Upper lobe of left lung (tissue), 6 donors: ENCODE data around the gene ZNF438. TPM values are rescaled to one million over a fixed set of nuclear protein-coding genes. Genes with fewer than 3 reads are reported as not detected.
A peak's percentile ranks its signal among the peaks of the same experiment; 100 is the strongest.

ENCODE experiments used
- ATAC-seq, 2 donors: fragments of 200-7000 bp; cut with Tn5 transposase; one replicate each; pipeline ENCODE4 v1.9.1; 2022; ENCODE audit warnings: mild to moderate bottlenecking in 2 of 2, moderate library complexity in 2 of 2; ENCODE audit not compliant: low FRiP score in 2 of 2
- DNase-seq, 2 donors: peaks; one replicate each; pipeline ENCODE4 v3.0.0-alpha.2; 2019 to 2020
- H3K27ac ChIP-seq, 4 donors: fragments of 200-600 bp; sonication (generic); one replicate each; pipeline ENCODE4 v1.5.1; 2016 to 2019
- H3K27me3 ChIP-seq, 4 donors: fragments of 200-600 bp; sonication (generic); one replicate each; pipeline ENCODE4 v1.5.1; 2017 to 2019
- H3K36me3 ChIP-seq, 4 donors: fragments of 200-600 bp; sonication (generic); one replicate each; pipeline ENCODE4 v1.5.1; 2016 to 2019
- H3K4me1 ChIP-seq, 4 donors: fragments of 200-600 bp; sonication (generic); one replicate each; pipeline ENCODE4 v1.5.1; 2018 to 2019
- H3K4me3 ChIP-seq, 4 donors: fragments of 200-600 bp; sonication (generic); one replicate each; pipeline ENCODE4 v1.5.1; 2017 to 2019; ENCODE audit warnings: mild to moderate bottlenecking in 2 of 4, moderate library complexity in 1 of 4
- H3K9me3 ChIP-seq, 4 donors: fragments of 200-600 bp; sonication (generic); one replicate each; pipeline ENCODE4 v1.5.1; 2018 to 2019
- EP300 ChIP-seq, 4 donors: sonication (generic); formaldehyde crosslinking; IDR thresholded peaks; one replicate each; pipeline ENCODE4 v1.5.1; 2017; ENCODE audit warnings: antibody characterized with exemption in 4 of 4, control low read depth in 2 of 4
- POLR2A ChIP-seq, 4 donors: fragments of 450-650 bp; IDR thresholded peaks; one replicate each; pipeline ENCODE4 v1.5.1; 2016 to 2017; ENCODE audit warnings: antibody characterized with exemption in 4 of 4, mild to moderate bottlenecking in 2 of 4
- POLR2AphosphoS5 ChIP-seq, 2 donors: sonication (generic); formaldehyde crosslinking; IDR thresholded peaks; one replicate each; pipeline ENCODE4 v1.5.1; 2017; ENCODE audit warnings: antibody characterized with exemption in 2 of 2
- WGBS, 2 donors: methylation state at CpG; one replicate each; pipeline ENCODE4 v1.1.5; 2017 to 2018; 5-methylcytosine and 5-hydroxymethylcytosine counted together
- total RNA-seq, 6 donors: library from RNA; depleted of rRNA in 4 of 6; stranded (reverse); fragments of >200 nt in 4 of 6; gene quantifications; one replicate each; pipeline versions ENCODE4 v1.1.0 to v1.2.1, GENCODE V29; 2016 to 2021
- TF ChIP-seq, protein P1 (sequence below), 6 experiments: fragments of 450-650 bp in 4 of 6; fragments of 200-600 bp in 2 of 6; sonication (generic) in 2 of 6; IDR thresholded peaks; one replicate each; pipeline ENCODE4 v1.5.1; 2016 to 2019; ENCODE audit warnings: antibody characterized with exemption in 6 of 6
- donor health status: DM: no; HTN: no; CAD: no; lungs with moderate emphysema.
- donor health status: DM: no; HTN: yes; CAD: no; lungs with severe emphysema.

Gene ZNF438
- total RNA-seq, 6 donors from 2014 or later = 10.5 to 25.1 (median 13.7) TPM

DNA sequence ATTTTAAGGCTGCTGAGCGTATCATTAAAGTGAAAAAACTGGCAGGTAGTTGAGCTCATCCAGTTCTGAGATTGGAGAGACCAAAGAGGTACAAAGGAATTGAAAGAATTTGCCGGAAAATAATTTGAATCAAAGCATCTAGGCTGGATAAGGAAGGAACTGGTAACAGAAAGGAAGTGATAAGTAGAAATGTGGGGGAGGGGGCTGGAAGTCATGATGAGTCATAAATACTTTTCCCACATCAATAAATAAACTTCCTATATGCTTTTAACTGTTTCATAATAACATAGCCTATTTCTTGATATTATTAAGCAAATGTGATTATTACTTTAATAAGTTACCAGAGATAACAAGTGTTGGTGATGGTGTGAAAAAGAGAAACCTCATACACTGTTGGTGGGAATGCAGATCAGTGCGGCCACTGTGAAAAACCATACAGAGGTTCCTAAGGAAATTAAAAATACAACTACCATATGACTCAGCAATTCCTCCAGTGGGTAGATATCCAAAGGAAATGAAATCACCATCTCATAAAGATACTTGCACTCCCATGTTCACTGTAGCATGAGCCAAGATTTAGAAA, 27.0 kb downstream of the ZNF438 start:
- Histone ChIP-seq H3K4me1 (peaks cover 8 to 32% (median 22%) of the 10 kb centered on the region in 4 donors), H3K9me3 (no peaks in the 10 kb centered on the region), H3K4me3 (no peak overlapping the region), H3K27ac (peak overlapping the region in 3 of 4 donors; percentile 17 to 69 (median 30)), H3K27me3 (no peaks in the 10 kb centered on the region), H3K36me3 (no peaks in the 10 kb centered on the region)
- peak in 1 of 2 donors; percentile 44 for ATAC-seq
- no peak for DNase-seq
- WGBS, 2 donors = 62 to 65% methylated on average over 3 of the region's 3 CpGs
- TF ChIP-seq POLR2A (IDR thresholded peaks at IDR 0.05) (no peak), POLR2AphosphoS5 (IDR thresholded peaks at IDR 0.05) (no peak), EP300 (IDR thresholded peaks at IDR 0.05) (no peak)
- TF ChIP-seq, protein P1, sequence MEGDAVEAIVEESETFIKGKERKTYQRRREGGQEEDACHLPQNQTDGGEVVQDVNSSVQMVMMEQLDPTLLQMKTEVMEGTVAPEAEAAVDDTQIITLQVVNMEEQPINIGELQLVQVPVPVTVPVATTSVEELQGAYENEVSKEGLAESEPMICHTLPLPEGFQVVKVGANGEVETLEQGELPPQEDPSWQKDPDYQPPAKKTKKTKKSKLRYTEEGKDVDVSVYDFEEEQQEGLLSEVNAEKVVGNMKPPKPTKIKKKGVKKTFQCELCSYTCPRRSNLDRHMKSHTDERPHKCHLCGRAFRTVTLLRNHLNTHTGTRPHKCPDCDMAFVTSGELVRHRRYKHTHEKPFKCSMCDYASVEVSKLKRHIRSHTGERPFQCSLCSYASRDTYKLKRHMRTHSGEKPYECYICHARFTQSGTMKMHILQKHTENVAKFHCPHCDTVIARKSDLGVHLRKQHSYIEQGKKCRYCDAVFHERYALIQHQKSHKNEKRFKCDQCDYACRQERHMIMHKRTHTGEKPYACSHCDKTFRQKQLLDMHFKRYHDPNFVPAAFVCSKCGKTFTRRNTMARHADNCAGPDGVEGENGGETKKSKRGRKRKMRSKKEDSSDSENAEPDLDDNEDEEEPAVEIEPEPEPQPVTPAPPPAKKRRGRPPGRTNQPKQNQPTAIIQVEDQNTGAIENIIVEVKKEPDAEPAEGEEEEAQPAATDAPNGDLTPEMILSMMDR (IDR thresholded peaks at IDR 0.05) = no peak

DNA sequence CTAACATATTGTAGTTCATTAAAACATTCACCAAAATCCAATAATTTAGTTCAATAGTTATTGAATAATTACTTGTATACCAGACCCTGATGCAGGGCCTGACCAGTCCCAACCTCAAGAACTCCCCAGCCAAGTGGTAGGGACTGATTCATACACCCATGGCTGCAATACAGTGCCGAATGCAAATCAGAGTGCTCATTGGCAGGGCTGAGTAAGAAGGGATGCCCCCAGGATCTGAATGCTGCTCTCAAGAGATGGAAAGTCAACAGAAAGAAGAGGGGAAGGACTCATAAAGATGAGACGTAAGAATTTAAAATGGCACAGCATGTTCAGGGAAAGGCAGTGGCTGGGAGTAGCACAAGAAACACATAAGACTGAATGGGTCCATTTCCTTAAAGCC, 29.9 kb downstream of the ZNF438 start:
- ATAC-seq (no peak), DNase-seq (no peak)
- Histone ChIP-seq H3K4me3 (no peak overlapping the region), H3K27ac (peak overlapping the region in 1 of 4 donors; percentile 84), H3K27me3 (no peaks in the 10 kb centered on the region), H3K36me3 (no peaks in the 10 kb centered on the region), H3K4me1 (peaks cover 5 to 38% (median 33%) of the 10 kb centered on the region in 4 donors), H3K9me3 (no peaks in the 10 kb centered on the region)
- 82 to 90% methylated on average over 2 of the region's 2 CpGs for WGBS, 2 donors
- TF ChIP-seq POLR2AphosphoS5 (IDR thresholded peaks at IDR 0.05) (no peak), POLR2A (IDR thresholded peaks at IDR 0.05) (no peak), EP300 (IDR thresholded peaks at IDR 0.05) (no peak)
- TF ChIP-seq, protein P1 (IDR thresholded peaks at IDR 0.05) = no peak

DNA sequence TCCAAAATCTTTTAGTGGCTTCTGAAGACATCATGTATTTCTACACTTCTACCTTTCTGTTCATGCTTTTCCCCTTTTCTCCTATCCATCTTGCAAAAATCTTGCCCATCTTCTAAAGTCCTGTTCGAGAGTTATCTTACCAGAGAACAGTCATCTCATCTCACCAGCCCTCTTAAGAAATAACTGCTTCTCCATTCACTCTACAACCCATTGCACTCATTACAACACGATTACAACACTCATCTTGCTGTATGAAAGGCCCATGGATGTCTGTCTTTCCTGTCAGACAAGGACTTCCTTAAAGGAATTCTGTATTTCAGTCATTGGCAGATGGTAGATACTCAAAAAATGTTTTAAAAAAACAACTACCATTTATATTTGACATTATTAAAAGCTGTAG, 30.8 kb downstream of the ZNF438 start:
- WGBS, 2 donors = 64 to 70% methylated on average over 2 of the region's 2 CpGs

DNA sequence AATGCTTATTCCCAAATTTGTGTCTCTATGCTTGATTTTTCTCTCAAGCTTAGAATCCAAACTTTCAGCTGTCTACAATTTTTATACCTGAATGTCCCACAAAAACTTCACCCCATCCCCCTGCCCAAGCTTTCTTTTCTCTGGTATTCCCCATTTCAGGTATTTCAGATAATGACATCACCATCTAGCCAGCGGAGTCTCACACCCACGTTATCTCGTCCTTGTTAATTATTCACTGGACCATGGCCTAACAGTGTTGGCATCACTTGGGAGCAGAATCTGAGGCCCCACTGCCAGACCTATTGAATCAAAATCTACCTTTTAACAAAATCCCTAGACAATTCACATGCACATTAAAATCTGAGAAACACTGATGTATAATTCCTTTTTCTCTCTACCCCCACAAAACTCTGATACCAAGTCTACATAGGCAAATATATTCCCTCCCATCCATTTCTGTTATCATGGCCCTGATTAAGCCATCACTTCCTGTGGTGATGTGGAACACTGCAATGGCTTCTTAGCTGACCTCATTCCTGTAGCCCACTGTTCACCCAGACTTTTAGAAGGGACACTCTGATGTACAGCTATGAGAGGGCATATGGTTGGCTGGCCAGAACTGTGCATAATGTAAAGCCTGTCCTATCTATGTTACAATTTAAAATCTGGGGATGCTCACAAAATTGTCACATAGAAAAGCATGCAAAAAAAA, 31.4 kb downstream of the ZNF438 start:
- 74 to 80% methylated on average over 3 of the region's 3 CpGs for WGBS, 2 donors
- H3K4me1 ChIP-seq = peaks cover 5 to 34% (median 28%) of the 10 kb centered on the region in 4 donors

More for the DNA sequence above, 30.8 kb downstream of the ZNF438 start:
- Histone ChIP-seq H3K27me3 (no peaks in the 10 kb centered on the region), H3K9me3 (no peaks in the 10 kb centered on the region), H3K36me3 (no peaks in the 10 kb centered on the region), H3K27ac (peak overlapping the region; percentile 64 to 84 (median 77)), H3K4me3 (no peak overlapping the region), H3K4me1 (peaks cover 5 to 35% (median 30%) of the 10 kb centered on the region in 4 donors)
- ATAC-seq (peak in 1 of 2 donors; percentile 67), DNase-seq (no peak)
- TF ChIP-seq POLR2A (IDR thresholded peaks at IDR 0.05) = no peak
- peak in 1 of 2 donors; percentile 54 for TF ChIP-seq POLR2AphosphoS5 (IDR thresholded peaks at IDR 0.05)

More for the DNA sequence above, 31.4 kb downstream of the ZNF438 start:
- no peaks in the 10 kb centered on the region for H3K36me3 ChIP-seq
- ATAC-seq (no peak), DNase-seq (no peak)
- H3K27ac ChIP-seq = peak overlapping the region; percentile 64 to 84 (median 77)
- H3K27me3 ChIP-seq = no peaks in the 10 kb centered on the region
- H3K9me3 ChIP-seq = no peaks in the 10 kb centered on the region
- no peak for TF ChIP-seq POLR2AphosphoS5 (IDR thresholded peaks at IDR 0.05)
- no peak for TF ChIP-seq EP300 (IDR thresholded peaks at IDR 0.05)
- TF ChIP-seq, protein P1 (IDR thresholded peaks at IDR 0.05) = no peak
- TF ChIP-seq POLR2A (IDR thresholded peaks at IDR 0.05) = no peak
- H3K4me3 ChIP-seq = no peak overlapping the region
